ENCODE data around the gene TMEM178B.

TMEM178B gene

DNA sequence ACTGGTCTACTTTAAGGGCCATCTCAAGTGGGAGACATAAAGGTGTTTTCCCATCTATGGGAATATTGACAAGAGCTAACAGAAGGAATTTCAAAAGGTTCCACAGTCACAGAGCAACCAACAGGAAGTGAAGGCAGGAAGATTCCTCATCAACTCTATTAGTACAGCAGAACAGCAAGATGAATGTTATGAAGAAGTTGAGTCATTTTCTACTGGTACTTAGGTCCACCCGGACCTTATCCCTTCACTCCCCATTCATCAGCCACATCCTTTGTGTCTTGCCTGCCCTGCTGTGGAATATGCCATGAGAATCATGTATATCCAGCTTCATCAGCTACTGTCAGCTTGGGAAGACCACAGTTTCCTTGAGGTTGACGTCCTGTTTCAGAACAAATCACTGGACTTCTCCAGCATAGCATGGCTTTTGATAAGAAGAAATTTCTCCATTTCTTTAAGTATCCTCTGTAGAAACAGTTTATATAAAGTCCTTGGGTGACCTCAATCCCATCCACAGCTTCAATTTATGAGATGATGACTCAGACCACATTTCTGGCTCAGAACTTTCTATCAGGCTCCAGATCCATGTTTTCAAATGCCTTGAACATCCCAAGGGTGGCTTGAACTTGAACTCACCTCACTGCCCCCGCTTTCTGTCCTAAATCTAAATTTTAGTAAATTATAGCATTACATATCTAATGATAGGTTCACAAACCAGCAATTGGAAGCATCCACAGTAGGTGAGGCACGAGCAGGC, 392.5 kb downstream of the TMEM178B start:
- DNase-seq (ENCODE audit: low spot score), result no peak

DNA sequence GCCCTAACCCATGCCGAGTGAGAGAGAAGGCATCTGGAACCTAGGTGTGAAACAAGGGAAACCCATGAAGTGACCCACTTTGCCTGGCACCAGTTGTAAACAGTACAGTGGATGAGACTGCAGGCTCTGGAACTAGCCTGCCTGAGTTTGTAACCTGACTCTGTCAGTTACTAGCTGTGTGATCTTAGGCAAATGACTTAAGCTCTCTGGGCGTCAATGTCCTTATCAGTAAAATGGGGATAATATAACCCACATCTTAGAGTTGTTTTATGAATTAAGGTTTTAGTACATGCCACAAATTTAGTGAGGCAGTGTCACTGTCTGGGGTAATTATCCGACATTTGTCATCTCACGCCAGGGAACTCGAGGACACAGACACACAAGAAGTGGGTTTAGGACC, 394.5 kb downstream of the TMEM178B start:
- no peak for DNase-seq (ENCODE audit: low spot score)

DNA sequence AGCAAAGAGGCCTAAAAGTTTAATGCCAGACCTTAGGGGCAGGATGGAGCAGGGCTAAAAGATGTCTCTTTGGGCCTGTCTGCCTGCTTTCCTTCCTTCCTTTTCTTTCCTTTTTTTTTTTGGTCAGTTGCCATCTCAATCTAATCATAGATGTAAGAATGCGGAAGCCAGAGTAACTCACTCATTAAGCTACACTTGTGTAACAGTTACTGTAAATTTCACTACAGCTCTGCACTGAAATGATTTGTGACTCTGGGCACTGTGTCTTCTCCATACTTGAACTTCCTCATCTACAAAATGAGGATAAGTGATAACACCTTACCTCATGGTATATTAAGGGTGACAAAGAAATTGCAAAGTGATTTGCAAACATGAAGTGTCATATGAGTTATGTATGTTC, 401.8 kb downstream of the TMEM178B start:
- DNase-seq (ENCODE audit: low spot score), result no peak

DNA sequence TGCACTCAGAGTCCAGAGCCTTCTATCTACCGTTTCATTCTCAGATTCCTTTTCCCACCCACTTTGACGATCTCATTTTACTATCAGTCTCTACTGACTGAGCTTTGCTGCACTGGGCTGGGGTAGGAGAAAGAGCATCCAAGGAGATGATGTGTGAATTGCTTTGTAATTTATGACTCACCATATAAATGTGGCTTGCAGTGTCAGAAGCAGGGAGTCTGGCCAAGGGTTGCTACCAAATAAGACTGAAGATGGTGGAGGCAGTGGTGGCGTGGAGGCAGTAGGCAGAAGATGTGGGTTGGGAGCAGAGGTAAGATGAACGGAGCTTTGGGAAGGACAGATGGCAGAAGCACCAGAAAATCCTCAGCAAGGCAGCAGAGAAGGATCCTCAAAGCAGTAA, 404.0 kb downstream of the TMEM178B start:
- peak; percentile 18 for DNase-seq (ENCODE audit: low spot score)

DNA sequence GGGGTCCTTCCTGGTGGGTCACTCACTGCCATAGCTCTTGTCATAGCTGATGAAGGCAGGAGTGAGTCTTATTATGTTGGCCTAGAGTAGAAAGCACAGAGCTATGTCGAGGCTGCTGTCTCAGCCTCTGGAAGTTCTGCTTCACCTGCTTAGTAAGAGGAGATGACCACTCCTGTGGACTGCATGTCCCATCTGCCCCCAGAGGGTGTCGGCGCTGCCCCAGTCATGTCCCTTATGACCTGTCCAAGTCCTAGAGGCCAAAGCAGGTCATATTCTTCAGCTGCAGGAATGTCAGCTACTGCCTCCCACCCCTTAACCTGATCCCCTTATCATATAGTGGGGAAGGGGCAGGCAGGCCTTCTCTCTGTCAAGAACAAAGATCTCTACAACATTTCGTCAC, 405.0 kb downstream of the TMEM178B start:
- no peak for DNase-seq (ENCODE audit: low spot score)

DNA sequence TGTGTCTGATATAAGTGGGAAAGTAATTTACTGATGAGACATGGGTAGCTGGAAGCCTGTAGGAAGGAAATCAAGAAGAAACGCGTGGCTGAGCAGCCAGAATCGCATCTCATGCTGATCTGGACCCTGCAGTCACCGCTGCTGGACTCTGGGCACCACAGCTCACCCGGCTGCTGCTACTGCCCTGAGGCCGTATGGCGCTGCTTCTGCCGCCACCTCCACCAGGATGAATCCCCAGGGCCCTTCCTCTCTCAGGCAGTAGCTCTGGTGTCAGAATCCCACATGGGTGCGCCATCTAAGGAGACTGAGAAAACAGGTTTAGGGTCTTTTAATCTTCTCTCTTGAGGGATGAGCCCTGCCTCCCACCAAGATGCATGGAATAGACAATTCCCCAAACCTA, 407.1 kb downstream of the TMEM178B start:
- no peak for DNase-seq (ENCODE audit: low spot score)

DNA sequence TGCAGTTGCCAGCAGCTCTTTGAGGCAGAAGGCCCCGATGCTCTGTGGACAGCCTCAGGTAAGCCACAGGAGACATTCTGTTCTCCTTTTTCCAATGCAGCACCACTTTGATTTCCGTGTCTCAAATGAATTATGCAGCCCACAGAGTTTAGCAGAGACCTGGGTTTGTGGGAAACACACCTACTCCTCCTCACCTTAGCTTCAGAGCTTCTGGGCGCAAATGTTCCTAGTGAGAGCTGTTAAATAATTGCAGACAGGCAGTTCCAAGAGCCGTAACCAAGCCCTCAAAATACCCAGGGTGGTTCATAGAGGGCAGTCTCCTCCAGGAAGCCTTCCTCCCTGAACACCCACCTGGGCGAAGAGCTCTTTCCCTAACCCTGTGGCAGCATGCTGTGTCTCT, 408.1 kb downstream of the TMEM178B start:
- no peak for DNase-seq (ENCODE audit: low spot score)

DNA sequence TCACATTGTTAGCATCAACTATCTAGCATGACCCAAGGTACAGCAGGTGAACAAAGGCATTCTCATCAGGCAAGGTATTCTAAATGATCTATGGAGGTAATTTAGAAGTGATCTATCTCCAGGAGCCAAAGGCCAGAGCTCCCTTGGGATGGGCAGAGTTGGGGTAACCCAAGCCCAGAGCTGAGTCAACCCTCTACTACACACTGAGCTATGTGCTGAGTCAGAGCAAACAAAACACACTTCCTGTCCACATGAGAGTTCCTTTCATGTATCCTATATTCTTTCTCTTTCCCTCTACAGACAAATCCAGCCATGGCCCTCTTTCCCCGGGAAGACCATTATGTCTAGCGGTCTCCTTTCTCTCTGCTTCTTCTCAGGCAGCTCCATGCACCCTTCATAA, 409.2 kb downstream of the TMEM178B start:
- DNase-seq (ENCODE audit: low spot score), result no peak

DNA sequence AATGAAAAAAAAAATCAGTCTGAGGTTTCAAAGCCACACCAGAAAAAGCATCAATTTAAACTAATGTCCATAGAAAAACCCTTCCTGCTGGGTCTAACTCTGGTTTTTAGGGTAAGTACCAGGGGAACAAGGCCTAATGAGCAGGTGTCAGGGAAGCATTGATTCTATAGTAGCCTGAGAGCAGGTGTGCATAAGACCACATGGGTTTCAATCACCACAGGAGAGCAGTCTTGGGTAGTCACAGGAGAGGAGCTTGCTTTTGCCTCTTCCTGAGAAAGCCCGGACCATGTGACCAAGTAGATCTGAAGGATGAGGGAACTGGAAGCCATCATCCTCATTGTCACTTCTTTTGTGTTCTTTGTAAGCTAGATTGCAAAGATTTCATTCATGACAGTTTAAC, 411.0 kb downstream of the TMEM178B start:
- no peak for DNase-seq (ENCODE audit: low spot score)

DNA sequence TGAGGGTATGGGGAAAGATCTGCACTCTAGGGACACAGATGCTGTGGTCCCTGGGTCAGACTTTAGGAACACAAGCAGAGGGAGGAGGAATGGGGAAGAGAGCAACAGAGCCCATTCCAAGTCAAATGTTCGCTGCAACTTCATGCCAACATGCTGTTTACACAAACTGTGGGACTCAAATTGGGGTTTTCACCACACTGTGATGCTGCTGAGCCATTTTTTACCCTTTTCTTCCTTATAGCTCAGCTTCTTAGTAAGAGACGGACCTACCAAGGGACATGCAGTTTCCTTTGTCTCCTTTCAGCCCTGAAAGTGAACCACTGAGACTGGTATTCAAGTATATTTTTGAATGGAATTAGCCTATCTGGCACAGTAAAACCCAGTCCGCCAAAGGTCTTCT, 413.1 kb downstream of the TMEM178B start:
- no peak for DNase-seq (ENCODE audit: low spot score)

DNA sequence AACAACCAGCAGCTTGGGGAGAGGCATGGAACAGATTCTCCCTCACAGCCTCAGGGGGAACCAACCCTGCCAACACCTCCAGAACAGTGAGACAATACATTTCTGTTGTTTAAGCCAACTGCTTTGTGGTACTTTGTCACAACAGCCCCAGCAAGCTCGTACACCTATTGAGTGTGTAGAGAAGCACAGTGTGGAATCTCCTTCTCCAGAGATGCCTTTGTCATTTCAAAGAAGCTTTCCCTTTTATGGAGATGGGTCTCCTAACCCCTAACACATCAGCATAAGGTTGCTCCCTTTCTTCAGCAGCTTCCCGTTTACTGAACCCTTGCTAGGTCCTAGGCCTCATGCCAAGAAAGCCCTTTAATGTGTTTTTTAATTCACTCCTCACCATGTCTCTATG, 416.6 kb downstream of the TMEM178B start:
- DNase-seq (ENCODE audit: low spot score), result no peak

DNA sequence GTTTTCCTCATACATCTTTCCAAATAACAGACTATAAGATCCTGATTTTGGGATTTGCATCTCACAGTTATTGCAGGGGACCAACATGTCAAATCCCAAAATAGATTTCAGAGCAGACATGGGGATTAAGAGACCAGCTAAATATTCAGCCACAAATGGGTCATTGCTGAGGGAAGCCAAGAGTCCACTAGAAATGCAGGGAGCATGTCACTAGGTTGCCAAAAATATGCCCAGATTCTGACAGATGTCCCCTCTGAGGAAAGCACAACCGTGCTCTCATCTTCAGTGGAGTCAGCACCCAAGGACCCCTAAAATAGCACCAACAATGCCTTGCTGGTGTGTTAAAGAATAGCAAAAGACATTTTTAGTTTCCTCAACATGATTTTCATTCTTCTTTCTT, 421.2 kb downstream of the TMEM178B start:
- DNase-seq (ENCODE audit: low spot score), result no peak

DNA sequence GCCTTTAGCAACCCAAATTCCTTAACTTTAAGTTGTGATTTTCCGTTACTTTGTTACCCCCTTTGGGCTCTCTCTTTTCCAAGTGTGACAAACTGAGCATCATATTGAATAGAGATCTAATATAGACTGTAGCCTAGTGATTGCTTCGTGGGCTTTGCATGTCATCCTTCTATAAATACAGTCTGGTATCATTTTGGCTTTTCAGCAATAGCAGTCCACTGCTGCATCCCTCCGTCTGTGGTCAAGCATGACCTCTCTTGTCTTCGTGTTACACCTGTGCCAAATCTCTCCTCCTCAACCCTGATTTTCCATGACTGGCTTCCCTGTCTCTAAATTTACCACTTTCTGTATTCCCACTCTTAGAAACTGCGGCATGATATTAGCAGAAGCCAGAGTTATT, 423.5 kb downstream of the TMEM178B start:
- no peak for DNase-seq (ENCODE audit: low spot score)

DNA sequence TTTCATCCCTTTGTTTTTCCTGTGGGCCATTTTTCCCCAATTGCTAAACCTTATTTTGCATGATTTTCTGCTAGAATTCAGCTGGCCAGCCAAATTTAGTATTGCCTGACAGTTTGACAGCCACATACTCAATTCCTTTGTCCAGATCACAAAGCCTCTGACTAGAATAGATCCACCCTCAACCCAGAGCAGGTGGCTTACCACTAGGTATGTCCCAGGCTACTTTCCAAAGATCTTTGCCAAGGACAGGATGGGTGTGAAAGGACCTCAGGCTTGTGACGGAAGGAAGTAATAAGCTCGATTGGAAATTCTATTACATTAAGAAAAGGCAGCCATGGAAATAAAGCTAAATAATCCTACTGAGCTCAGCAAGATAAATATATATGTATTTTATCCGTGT, 426.7 kb downstream of the TMEM178B start:
- no peak for DNase-seq (ENCODE audit: low spot score)

DNA sequence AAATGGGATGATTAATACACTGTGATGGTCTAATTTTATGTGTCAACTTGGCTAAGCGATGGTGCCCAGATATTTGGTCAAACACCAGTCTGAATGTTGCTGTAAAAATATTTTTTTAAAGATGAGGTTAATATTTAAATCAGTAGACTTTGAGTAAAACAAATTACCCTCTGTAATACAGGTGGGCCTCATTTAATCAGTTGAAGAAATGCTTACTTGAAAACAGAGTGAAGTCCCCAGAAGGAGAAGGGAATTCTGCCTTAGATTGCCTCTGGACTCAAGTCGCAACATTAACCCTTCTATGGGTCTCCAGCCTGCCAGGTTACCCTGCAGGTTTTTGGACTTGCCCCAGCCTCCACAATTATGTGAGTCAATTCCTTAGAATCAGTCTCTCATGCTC, 427.6 kb downstream of the TMEM178B start:
- DNase-seq (ENCODE audit: low spot score), result no peak

DNA sequence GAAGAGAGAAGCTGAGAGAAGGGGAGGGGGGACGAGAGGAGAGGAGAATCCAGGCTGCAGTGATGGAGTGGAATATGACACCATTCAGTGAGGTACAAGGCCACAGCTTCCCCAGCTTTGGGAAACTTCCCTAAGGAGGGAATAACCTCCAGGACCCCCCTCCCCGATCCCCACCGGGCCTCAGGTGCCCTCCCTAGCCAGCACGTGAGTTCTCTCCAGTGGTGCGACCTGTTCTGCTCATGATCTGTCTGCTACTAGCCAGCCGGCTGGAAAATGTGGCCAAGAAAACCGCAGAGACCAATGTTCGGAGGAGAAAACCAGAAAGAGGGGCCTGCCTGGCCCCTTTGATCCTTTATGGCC, 437.4 kb downstream of the TMEM178B start:
- no peak for DNase-seq (ENCODE audit: low spot score)

DNA sequence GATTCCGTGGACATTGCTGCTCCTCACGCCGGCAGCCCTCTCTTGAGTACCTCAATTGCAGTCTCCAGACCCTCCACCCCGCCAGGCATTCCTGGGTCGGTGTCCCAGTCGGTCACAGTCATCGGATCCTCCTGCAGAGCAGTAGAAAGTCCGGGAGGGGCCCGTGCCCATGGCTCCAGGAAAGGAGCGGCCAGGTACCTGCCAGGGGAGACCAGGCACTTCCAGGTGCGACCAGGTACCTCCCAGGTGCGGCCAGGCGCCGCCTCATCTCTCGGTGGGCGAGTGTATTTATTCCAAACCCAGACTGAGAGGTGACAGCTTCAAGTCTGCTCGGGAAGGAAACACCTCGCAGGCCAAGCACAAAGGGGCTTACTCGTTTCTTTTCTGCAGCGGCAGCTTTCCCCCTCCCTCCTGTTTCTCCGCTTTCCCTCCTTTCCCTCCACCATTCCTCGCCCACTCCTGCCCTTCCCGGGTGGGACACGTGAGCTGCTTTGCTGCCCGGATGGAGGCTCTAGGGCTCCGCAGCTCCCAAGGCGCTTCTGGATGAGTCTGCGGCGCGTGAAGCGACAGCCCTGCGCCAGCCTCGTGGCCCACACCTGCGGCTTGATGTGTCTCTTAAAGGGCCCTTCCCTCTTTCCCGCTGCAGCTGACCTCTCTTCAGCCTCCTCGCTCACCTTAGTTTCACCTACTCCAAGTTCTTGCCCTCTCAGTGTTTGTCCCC, 438.0 kb downstream of the TMEM178B start:
- peak; percentile 29 for DNase-seq (ENCODE audit: low spot score)

DNA sequence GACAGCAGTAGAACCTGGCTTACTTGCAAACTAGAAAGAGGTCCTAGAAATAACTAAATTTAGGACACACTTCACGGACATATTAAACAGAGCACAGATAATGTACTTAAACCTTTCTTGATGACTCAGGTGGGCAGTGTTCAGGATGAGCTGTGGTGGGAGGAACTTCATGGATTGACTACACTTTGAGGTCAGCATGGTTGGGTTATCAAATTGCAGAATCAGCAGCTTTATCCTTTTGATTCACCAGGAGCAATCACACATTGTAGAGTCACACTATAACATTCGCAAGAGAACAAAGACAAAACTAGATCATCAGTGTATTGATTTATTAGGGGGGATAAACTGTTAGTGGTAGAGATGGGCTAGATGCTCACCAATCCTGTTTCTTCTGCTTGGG, 438.7 kb downstream of the TMEM178B start:
- no peak for DNase-seq (ENCODE audit: low spot score)

DNA sequence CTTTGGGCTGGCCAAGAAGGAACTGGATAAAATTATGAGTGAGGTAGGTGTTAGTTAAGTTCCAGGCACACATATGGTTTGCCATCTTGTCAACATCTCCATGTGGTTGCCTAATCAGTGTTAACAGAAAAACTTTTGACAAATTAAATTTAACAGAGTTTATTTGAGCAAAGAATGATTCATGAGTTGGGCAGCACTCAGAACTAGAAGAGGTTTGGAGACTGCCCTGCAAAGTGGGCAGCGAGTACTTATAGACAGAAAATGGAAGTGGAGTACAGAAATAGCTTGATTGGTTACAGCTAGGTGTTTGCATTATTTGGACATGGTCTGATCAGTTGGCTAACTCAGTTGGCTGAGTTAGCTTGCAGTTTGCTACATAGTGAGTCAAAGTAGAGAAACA, 439.9 kb downstream of the TMEM178B start:
- DNase-seq (ENCODE audit: low spot score), result no peak

DNA sequence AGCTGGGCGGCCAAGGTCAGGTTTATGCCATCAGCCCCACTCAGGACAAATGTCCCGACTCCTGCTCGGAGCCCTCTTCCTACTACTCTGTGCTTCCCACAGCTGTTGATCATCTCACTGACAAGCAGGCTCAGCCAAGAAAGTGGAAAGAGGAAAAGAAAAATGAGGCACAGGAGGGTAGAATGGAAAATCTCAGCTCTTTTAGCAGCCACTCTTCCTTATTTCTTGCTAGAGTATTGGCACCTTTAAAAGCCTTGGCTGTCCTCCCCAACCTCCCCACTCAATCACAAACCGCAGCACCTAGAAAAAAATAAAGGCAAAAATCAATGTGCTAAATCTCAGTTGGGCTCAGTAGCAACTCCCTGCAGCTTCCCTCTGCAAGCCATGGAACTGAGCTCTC, 442.1 kb downstream of the TMEM178B start:
- DNase-seq (ENCODE audit: low spot score), result no peak

DNA sequence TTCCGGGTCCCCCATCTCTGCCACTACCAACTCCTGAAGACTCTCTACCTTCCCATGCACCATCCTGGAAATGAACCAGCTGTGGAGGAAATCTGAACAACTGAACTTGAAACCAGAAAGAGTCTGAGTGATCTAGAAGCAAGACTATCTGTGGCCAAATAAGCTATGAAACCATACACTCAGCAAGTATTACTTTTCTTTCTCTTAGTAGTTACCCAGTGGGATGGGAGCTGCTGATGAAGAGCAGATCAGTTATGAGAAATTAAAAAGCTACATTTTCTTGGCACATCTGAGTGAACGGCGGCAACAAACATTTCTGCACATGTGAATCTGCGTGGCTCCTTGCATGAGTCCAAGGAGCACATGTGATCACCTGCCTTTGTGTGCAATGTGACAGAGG, 445.8 kb downstream of the TMEM178B start:
- no peak for DNase-seq (ENCODE audit: low spot score)

DNA sequence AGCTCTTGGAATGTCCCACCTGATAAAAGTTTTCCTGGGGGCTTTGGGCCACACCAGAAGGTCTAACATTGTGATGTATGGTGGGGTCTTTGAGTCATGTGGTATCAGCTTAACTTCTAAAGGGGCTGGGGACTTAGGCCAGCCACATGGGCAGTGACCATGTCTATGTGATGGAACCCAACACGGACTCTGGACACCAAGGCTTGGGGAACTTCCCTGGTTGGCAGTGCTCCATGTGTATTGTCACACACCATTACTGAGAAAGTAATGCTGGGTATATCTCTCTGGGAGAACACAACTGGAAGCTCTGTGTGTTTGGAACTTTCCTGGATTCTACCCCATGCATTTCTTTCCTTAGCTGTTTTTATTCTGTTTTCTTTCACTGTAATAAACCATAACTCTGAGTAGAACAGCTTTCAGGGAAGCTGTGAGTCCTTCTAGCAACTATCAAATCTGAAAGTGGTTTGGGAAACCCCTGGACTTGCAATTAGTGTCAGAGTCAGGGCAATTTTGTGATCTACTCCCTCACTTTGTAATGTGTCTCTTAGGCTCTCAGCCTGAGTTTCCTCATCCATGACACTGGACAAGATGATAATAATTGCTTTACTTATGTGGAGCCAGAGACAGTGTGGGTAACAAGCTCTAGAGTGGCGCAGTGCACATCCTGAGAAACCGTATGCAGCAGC, 448.9 kb downstream of the TMEM178B start:
- DNase-seq (ENCODE audit: low spot score), result no peak

DNA sequence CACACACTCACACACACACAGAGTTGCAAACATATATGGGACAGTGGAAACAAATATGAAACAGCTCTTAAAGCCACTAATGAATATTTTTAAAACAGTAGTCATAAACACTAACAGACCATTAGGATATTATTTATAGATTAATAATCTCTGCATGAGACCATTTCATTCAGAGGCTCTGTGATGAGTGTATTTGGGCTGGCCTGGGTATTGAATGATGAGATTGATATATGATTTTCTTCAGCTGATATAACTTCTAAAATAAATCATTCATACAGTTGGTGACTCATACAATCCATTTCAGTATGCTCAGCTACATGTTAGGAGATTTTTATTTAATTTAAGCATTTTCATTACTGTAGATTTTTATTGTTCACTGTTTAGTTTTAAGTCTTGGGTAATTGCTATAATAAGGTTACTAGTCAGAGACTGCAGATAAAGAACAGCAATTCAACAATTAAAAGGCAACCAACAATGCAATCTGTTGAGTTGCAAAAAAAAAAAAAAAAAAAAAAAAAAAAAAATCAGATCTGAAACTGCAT, 452.2 kb downstream of the TMEM178B start:
- no peak for DNase-seq (ENCODE audit: low spot score)
